GM18519 (cell line): Measurements from ENCODE around the gene NSG2.

ENCODE experiments used
- ATAC-seq: cut with Tn5 transposase; IDR thresholded peaks from one replicate; pipeline ENCODE4 v1.9.1; 2021; ENCODE audit warnings: mild to moderate bottlenecking, moderate library complexity; ENCODE audit not compliant: unreplicated experiment, low FRiP score

The NSG2 gene

GRCh38 chr5:174058433-174059122, 13.1 kb downstream of the NSG2 start:
- ATAC-seq, result no peak

DNA sequence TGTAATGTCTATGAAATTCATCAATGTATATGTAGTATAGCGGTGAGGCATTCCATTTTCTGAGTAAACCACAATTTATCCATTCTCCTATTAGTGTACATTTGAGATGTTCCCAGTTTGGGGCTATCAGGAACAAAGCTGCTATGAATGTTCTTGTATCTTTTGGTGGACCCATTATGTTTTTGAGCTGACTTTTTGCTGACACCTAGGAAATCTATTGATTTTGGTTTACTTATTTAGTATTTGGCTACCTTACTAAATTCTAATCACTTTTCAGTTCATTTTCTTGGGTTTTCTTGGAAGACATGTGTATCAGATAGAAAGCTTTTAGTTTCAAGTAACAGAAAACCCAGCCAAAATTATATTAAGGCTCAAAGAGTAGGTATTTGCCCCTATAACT, 13.7 kb downstream of the NSG2 start:
- ATAC-seq, result no peak

DNA sequence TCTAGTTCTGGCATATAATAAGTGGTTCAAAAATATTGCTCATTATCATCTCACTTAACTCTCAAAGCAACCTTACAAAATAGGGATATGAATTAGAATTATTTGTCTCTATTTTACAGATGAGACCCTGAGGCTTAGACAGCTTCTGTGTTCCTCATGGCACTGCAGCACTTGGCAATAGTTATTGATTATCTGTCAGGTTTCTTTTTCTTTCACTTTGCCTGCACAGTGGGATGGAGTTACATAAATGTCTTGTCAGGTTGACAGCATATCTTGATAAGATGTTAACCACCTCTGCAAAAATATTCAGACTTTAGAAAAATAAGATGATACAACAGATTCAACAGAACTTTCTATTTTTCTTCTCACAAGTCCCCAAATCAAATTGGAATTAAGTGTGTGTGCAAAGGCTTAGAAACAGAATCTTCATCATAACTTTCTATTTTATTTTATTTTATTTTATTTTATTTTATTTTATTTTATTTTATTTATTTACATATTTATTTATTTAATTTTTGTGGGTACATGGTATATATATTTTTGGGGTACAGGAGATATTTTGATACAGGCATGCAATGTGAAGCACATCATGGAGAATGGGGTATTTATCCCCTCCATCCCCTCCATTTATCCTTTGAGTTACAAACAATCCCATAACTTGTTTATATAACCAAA, 17.7 kb downstream of the NSG2 start:
- ATAC-seq, result no peak

- ATAC-seq, result no peak
Observed at GRCh38 chr5:174064171-174064570, 18.7 kb downstream of the NSG2 start.

DNA sequence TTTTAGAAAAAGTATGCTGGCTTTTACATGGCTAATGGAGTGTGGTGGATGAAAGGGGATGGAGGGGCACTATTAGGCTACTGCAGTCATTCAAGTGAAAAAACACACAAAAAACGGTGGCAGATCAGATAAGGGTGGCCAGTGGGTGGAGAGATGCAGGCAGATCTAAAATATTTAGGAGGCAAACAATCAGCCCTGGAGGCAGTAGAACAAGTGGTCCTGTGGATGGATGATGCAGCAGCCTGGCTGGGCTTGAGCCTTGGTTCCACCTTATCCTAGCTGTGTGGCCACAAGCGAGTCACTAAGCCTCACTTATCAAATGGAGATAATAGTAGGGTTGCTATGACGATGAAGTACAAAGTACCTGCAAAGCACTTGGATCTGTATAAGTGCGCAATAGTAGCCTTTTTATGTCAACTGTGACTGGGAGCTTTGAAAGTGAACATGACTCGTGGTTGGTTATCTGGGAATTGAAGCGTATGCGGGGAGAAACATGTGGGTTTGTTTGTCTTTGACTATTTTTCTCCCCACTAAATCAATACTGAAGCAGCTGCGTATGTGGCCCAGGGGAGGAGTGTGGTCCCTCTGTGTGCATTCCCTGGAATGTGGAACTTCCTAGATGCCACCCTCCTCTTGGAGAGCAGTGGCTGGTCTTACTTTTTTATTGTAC, 20.2 kb downstream of the NSG2 start:
- no peak for ATAC-seq

DNA sequence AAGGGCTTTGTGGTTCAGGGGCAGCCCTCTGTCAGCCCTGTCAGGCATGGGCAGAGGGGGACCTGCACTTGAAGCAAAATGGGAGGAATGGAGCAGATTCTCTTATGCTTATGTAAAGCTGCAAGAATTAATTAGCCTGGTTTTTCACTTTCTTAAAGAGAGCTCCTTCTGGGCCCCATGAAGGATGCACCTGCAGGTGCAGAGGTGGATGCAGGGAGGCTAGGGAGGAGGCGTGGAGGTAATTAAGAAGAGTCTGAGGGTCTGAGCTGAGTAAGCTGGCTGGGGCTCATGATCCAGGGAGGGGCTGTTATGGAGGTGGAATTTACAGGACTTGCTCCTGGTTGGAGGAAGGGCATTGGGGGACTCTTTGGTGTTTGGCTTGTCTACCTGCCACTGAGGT, 22.0 kb downstream of the NSG2 start:
- no peak for ATAC-seq

DNA sequence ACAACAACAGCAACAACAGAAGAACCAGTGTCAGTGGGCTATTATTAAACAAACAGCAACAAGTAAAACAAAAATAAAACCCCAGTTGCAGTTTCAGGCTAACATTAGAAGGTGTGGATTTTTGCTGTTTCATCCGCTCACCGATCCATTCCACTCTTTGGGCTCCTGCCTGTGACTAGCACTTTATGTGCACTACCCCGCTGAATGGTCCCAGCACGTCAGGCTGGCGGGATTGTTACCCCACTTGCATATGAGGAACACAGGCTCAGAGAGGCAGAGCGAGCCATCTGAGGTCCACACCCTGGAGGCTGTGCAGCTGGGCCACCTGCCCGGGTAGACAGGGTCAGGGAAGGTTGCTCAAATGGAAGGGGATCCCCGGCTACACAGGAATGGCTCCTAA, 26.0 kb downstream of the NSG2 start:
- no peak for ATAC-seq

- ATAC-seq, result no peak
Observed at GRCh38 chr5:174073122-174073660, 27.7 kb downstream of the NSG2 start.

GRCh38 chr5:174074369-174074768, 28.9 kb downstream of the NSG2 start:
- no peak for ATAC-seq

GRCh38 chr5:174078416-174078815, 32.9 kb downstream of the NSG2 start:
- no peak for ATAC-seq

- ATAC-seq, result no peak
Observed at GRCh38 chr5:174082286-174082685, 36.8 kb downstream of the NSG2 start.

GRCh38 chr5:174083056-174083827, 37.7 kb downstream of the NSG2 start:
- ATAC-seq, result no peak

DNA sequence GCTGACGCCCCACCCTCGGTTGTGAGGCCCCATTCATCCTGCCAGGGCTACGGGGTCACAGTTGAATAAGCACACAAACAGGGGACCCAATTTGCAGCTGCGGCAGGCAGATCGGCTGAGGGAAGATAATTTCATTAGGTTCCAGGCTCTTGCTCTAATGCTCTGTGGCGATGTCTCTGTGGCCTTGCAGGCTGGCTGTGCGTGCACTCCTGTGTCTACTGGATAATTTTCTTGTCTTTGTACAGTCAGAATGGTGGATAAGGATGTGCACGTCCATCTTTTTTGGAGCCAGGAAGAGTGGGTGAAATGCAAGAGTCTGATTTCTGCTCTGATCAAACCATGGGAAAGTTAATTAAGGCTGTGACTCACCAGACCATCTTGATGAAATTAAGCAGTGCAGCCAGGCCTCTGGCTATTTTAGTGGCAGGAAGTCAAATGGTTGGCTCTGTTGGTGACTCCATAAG, 39.2 kb downstream of the NSG2 start:
- ATAC-seq, result no peak

DNA sequence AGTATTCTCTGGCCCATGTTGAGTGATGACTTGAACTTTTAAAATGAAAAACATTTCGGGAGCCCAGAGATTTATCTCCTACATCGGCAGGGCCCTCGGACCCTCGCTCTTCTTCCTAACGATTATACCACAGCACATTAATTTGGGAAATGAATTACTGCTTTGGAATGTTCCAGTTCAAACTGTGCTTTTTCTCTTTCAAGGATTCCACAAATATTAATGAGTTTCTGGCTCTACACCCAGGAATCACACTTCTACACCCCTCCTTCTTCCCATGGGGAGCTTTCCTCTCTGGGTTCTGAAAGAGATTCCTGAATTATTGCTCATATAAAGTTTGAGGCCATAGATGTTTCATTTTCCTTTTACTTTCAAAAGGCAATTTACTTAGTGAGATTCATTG, 41.2 kb downstream of the NSG2 start:
- no peak for ATAC-seq

GRCh38 chr5:174087783-174088182, 42.3 kb downstream of the NSG2 start:
- no peak for ATAC-seq

- no peak for ATAC-seq
Observed at GRCh38 chr5:174090129-174090528, 44.6 kb downstream of the NSG2 start.

DNA sequence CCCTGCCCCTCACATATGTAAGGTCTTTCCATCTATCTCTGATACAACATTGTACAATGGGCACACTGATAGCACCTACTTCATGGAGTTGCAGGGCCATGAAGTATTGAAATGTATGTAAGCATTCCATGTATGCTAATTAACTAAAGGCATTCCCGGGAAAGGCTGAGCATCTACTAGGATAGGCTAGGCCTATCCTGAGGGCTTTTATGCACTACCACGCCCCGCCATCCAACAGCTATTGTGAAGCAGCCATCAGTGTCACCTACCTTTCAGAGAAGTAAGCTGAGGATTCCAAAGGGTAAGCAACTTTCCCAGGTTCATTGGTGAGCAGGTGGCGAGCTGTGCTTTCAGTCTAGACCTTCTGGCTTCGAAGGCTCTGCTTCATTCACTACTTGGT, 47.6 kb downstream of the NSG2 start:
- no peak for ATAC-seq

DNA sequence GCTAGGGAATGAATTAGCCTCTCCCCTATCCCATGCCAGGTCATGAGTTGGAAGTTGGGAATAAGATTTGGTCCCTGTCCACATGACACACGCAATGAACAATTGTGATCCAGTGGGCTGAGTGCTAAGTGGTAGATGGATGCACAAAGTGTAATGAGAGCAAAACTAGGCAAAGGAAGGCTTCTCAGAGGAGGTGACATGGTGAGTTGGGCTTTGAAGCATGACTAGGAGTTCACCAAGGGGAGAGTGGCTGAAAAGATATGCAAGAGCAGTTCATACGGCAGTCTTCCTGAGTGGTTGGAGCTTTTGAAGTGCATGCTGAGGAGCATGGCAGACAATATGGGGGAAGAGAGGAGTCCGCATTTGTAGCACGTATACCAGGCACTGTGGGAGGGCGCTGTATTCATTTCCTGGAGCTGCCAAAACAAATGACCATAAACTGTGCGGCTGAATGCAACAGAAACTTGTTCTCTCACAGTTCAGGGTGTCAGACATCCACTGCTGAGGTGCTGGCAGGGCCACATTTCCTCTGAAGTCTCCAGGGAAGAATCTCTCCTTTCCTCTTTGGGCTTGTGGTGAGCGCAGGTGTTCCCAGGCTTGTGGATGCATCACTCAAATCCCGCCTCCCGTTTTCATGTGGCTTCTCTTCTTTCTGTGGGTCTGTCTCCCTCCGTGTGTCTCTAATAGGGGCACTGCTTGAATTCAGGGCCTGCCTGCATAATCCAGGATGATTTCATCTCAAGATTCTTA, 49.5 kb downstream of the NSG2 start:
- ATAC-seq, result no peak

GRCh38 chr5:174096619-174097018, 51.1 kb downstream of the NSG2 start:
- ATAC-seq, result no peak
